Adrenal gland (tissue), 5 donors: Measurements from ENCODE around the gene EPG5.

Experiments used
- POLR2A ChIP-seq, 2 donors: fragments of 450-650 bp; IDR thresholded peaks; one replicate each; pipeline ENCODE4 v1.6.1; 2017; ENCODE audit warnings: antibody characterized with exemption in 2 of 2, mild to moderate bottlenecking in 2 of 2, moderate library complexity in 1 of 2
- TF ChIP-seq, protein P1 (sequence below), 6 experiments: fragments of 450-650 bp in 4 of 6; fragments of 200-600 bp in 2 of 6; sonication (generic) in 1 of 6; IDR thresholded peaks; 1 replicate in 5 of 6; 2 replicates in 1 of 6; pipeline versions ENCODE4 v1.5.1 to v1.8.0; 2016 to 2021; ENCODE audit warnings: antibody characterized with exemption in 6 of 6, mild to moderate bottlenecking in 2 of 6, moderate library complexity in 1 of 6
- donor health status: DM: no; HTN: no; CAD: no.

- TF ChIP-seq, protein P1, sequence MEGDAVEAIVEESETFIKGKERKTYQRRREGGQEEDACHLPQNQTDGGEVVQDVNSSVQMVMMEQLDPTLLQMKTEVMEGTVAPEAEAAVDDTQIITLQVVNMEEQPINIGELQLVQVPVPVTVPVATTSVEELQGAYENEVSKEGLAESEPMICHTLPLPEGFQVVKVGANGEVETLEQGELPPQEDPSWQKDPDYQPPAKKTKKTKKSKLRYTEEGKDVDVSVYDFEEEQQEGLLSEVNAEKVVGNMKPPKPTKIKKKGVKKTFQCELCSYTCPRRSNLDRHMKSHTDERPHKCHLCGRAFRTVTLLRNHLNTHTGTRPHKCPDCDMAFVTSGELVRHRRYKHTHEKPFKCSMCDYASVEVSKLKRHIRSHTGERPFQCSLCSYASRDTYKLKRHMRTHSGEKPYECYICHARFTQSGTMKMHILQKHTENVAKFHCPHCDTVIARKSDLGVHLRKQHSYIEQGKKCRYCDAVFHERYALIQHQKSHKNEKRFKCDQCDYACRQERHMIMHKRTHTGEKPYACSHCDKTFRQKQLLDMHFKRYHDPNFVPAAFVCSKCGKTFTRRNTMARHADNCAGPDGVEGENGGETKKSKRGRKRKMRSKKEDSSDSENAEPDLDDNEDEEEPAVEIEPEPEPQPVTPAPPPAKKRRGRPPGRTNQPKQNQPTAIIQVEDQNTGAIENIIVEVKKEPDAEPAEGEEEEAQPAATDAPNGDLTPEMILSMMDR (IDR thresholded peaks at IDR 0.05): no peak
- no peak for TF ChIP-seq POLR2A (IDR thresholded peaks at IDR 0.05)
Observed at GRCh38 chr18:45826084-45826483, 141.0 kb downstream of the EPG5 start.
